Measurements from ENCODE around the gene PCDHA7.
"Not testable (repeated sequence)": the region's sequence is repeated elsewhere in the genome, so short reads cannot be mapped to it uniquely, and the experiment has no call there.

DNA sequence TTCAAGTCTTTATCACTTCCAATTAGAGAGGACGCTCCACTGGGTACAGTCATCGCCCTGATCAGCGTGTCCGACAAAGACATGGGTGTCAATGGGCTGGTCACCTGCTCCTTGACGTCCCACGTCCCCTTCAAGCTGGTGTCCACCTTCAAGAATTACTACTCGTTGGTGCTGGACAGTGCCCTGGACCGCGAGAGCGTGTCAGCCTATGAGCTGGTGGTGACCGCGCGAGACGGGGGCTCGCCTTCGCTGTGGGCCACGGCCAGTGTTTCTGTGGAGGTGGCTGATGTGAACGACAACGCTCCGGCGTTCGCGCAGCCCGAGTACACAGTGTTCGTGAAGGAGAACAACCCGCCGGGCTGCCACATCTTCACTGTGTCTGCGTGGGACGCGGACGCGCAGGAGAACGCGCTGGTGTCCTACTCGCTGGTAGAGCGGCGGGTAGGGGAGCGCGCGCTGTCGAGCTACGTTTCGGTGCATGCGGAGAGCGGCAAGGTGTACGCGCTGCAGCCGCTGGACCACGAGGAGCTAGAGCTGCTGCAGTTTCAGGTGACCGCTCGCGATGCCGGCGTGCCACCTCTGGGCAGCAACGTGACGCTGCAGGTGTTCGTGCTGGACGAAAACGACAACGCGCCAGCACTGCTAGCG is 25.7 kb upstream of the PCDHA7 start:
- TF ChIP-seq POLR2A (IDR thresholded peaks at IDR 0.05; ENCODE audit: extremely low read depth, insufficient read length): not testable (repeated sequence)
- TF ChIP-seq, protein P1, sequence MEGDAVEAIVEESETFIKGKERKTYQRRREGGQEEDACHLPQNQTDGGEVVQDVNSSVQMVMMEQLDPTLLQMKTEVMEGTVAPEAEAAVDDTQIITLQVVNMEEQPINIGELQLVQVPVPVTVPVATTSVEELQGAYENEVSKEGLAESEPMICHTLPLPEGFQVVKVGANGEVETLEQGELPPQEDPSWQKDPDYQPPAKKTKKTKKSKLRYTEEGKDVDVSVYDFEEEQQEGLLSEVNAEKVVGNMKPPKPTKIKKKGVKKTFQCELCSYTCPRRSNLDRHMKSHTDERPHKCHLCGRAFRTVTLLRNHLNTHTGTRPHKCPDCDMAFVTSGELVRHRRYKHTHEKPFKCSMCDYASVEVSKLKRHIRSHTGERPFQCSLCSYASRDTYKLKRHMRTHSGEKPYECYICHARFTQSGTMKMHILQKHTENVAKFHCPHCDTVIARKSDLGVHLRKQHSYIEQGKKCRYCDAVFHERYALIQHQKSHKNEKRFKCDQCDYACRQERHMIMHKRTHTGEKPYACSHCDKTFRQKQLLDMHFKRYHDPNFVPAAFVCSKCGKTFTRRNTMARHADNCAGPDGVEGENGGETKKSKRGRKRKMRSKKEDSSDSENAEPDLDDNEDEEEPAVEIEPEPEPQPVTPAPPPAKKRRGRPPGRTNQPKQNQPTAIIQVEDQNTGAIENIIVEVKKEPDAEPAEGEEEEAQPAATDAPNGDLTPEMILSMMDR (IDR thresholded peaks at IDR 0.05; ENCODE audit: low read depth, low read length): not testable (repeated sequence)
- TF ChIP-seq, protein P2, sequence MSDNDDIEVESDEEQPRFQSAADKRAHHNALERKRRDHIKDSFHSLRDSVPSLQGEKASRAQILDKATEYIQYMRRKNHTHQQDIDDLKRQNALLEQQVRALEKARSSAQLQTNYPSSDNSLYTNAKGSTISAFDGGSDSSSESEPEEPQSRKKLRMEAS (IDR thresholded peaks at IDR 0.05; ENCODE audit: low read depth, low read length): not testable (repeated sequence)

All from NB4 (cell line).